ENCODE measurements around the gene HADHB.

- TF ChIP-seq CTCF (IDR thresholded peaks at IDR 0.05; ENCODE audit: low read length) (no peak), EZH2 (IDR thresholded peaks at IDR 0.05; ENCODE audit: borderline replicate concordance, low read length) (no peak)
These were observed 36.5 kb downstream of the HADHB start for GRCh38 chr2:26281226-26281625.

Data from OCI-LY1 (cell line).